Osteoblast (primary cell): ENCODE data around the gene ATP13A1. TPM values are rescaled to one million over a fixed set of nuclear protein-coding genes. Genes with fewer than 3 reads are reported as not detected.

ENCODE experiments used
- DNase-seq: peaks from one replicate; pipeline ENCODE4 v3.0.0; 2011; ENCODE audit warnings: low spot score, mixed read lengths; ENCODE audit not compliant: insufficient read length; ENCODE audit errors: missing footprints
- H2AFZ ChIP-seq: 2 replicates; pipeline ENCODE4 v1.6.0; 2011; ENCODE audit warnings: mild to moderate bottlenecking, low read length
- H3K27ac ChIP-seq: 2 replicates; pipeline ENCODE4 v1.5.1; 2011; ENCODE audit warnings: mild to moderate bottlenecking, low read depth, low read length, moderate library complexity
- H3K27me3 ChIP-seq: 2 replicates; pipeline ENCODE4 v1.6.0; 2012; ENCODE audit warnings: mild to moderate bottlenecking, control low read depth, inconsistent platforms, low read length, moderate library complexity; ENCODE audit not compliant: insufficient read depth
- H3K36me3 ChIP-seq: 2 replicates; pipeline ENCODE4 v1.5.1; 2011; ENCODE audit warnings: mild to moderate bottlenecking, low read length, control low read depth, moderate library complexity; ENCODE audit not compliant: insufficient read depth
- H3K4me1 ChIP-seq: 2 replicates; pipeline ENCODE4 v1.5.1; 2011; ENCODE audit warnings: mild to moderate bottlenecking, low read length, control low read depth, moderate library complexity; ENCODE audit not compliant: insufficient read depth
- H3K4me2 ChIP-seq: 2 replicates; pipeline ENCODE4 v1.6.0; 2011; ENCODE audit warnings: mild to moderate bottlenecking, low read length; ENCODE audit not compliant: insufficient read depth
- H3K4me3 ChIP-seq: fragments of 200-600 bp; sonication (generic); 3 replicates; pipeline ENCODE4 v1.5.1; 2012; ENCODE audit warnings: mild to moderate bottlenecking, low read length, inconsistent platforms; ENCODE audit not compliant: insufficient read depth
- H3K79me2 ChIP-seq: 2 replicates; pipeline ENCODE4 v1.6.0; 2012; ENCODE audit warnings: mild to moderate bottlenecking, low read length, control low read depth, inconsistent platforms; ENCODE audit not compliant: insufficient read depth
- H3K9me3 ChIP-seq: 2 replicates; pipeline ENCODE4 v1.5.1; 2011; ENCODE audit warnings: low read depth, low read length, control low read depth
- H4K20me1 ChIP-seq: 2 replicates; pipeline ENCODE4 v1.6.0; 2012; ENCODE audit warnings: mild to moderate bottlenecking, low read length, control low read depth; ENCODE audit not compliant: insufficient read depth
- total RNA-seq: library from RNA; depleted of rRNA; stranded (reverse); fragments of >200 nt; gene quantifications from 2 replicates; pipeline ENCODE4 v1.2.3, GENCODE V29; 2012
- TF ChIP-seq, protein P1 (sequence below): IDR thresholded peaks from 2 replicates; pipeline ENCODE4 v1.5.1; 2011; ENCODE audit warnings: mild to moderate bottlenecking, low read depth, low read length, moderate library complexity; ENCODE audit errors: extremely low read depth

The ATP13A1 gene
- total RNA-seq, 1 donor: 65.9 TPM

GRCh38 chr19:19630426-19630825, 33.0 kb downstream of the ATP13A1 start:
- H3K36me3 ChIP-seq: peaks cover 24% of the 10 kb centered on the region
- no peak overlapping the region for H2AFZ ChIP-seq
- H3K4me1 ChIP-seq: peaks cover 6% of the 10 kb centered on the region
- no peak overlapping the region for H3K4me2 ChIP-seq
- no peaks in the 10 kb centered on the region for H3K79me2 ChIP-seq
- H3K27ac ChIP-seq: no peak overlapping the region
- no peak overlapping the region for H3K4me3 ChIP-seq
- H3K27me3 ChIP-seq: no peaks in the 10 kb centered on the region
- H3K9me3 ChIP-seq: no peaks in the 10 kb centered on the region
- peak; percentile 59 for DNase-seq
- TF ChIP-seq, protein P1, sequence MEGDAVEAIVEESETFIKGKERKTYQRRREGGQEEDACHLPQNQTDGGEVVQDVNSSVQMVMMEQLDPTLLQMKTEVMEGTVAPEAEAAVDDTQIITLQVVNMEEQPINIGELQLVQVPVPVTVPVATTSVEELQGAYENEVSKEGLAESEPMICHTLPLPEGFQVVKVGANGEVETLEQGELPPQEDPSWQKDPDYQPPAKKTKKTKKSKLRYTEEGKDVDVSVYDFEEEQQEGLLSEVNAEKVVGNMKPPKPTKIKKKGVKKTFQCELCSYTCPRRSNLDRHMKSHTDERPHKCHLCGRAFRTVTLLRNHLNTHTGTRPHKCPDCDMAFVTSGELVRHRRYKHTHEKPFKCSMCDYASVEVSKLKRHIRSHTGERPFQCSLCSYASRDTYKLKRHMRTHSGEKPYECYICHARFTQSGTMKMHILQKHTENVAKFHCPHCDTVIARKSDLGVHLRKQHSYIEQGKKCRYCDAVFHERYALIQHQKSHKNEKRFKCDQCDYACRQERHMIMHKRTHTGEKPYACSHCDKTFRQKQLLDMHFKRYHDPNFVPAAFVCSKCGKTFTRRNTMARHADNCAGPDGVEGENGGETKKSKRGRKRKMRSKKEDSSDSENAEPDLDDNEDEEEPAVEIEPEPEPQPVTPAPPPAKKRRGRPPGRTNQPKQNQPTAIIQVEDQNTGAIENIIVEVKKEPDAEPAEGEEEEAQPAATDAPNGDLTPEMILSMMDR: no peak
- no peaks in the 10 kb centered on the region for H4K20me1 ChIP-seq

- Histone ChIP-seq H2AFZ (no peak overlapping the region), H3K27ac (no peak overlapping the region), H3K9me3 (no peaks in the 10 kb centered on the region), H4K20me1 (no peaks in the 10 kb centered on the region), H3K27me3 (no peaks in the 10 kb centered on the region), H3K4me2 (no peak overlapping the region), H3K4me3 (no peak overlapping the region), H3K36me3 (peaks cover 20% of the 10 kb centered on the region), H3K79me2 (no peaks in the 10 kb centered on the region), H3K4me1 (peaks cover 6% of the 10 kb centered on the region)
- TF ChIP-seq, protein P1: no peak
- DNase-seq: peak; percentile 67
Observed at GRCh38 chr19:19630062-19630414, 33.4 kb downstream of the ATP13A1 start.

- H4K20me1 ChIP-seq: no peaks in the 10 kb centered on the region
- H3K36me3 ChIP-seq: peaks cover 8% of the 10 kb centered on the region
- no peaks in the 10 kb centered on the region for H3K9me3 ChIP-seq
- peaks cover 6% of the 10 kb centered on the region for H3K4me1 ChIP-seq
- H3K79me2 ChIP-seq: no peaks in the 10 kb centered on the region
- peak; percentile 96 for DNase-seq
- H3K27me3 ChIP-seq: no peaks in the 10 kb centered on the region
- TF ChIP-seq, protein P1: no peak
- no peak overlapping the region for H3K27ac ChIP-seq
- no peak overlapping the region for H2AFZ ChIP-seq
- H3K4me3 ChIP-seq: peak overlapping the region; percentile 51
- peak overlapping the region; percentile 68 for H3K4me2 ChIP-seq
Observed at GRCh38 chr19:19628501-19629134, 34.9 kb downstream of the ATP13A1 start.

DNA sequence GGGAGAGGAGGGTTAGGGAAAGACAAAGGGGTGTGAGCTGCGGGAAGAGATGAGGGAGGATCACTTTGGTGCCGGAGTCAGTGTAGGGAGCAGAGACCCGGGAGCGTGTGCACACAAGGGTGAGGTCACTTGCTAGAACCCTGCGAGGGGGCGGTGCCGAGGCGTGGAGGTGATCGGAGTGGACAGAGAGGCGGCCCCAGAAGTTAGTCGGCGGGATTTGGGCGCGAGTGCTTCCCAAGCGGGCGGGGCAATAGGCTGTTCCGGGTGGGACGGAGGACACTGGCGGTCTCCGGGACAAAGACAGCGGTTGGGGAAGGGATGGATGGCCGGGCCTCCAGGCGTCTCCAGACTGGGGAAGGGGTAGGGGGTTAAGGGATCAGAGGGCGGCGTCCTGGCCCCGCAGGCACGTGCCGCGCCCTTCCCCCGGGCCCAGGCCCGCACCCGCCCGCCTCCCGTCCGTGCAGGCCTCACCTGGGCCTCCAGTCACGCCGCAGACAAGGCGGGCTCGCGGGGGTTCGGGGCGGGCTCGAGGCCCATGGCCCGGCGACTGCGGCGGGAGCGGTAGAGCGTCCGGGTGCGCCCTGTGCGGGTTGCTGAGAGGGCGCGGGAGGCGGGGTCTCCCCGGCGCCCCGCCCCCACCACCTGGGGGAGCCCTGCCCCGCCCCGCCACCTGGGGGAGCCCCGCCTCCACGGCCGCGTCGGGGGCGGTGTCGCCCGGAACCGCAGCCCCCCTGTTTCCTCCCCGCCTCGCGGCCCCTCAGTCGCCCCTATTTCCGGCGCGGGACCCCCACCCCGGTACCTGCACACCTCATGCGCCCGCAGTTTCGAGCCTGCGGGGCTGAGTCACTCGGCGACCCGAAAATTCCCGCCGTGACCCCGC, 35.6 kb downstream of the ATP13A1 start, which contains the start of gene LPAR2:
LPAR2 (minus strand) TSS at position 600 of the 880 bp plus-strand sequence. CDS start 945 bp downstream, outside the sequence.
- TF ChIP-seq, protein P1: no peak
- Histone ChIP-seq H4K20me1 (no peaks in the 10 kb centered on the region), H3K4me1 (peaks cover 6% of the 10 kb centered on the region), H3K27me3 (no peaks in the 10 kb centered on the region), H3K36me3 (peaks cover 8% of the 10 kb centered on the region), H3K9me3 (no peaks in the 10 kb centered on the region), H3K4me3 (peak within 1 kb of the TSS; percentile 51), H3K27ac (no peak within 1 kb of the TSS), H2AFZ (no peak within 1 kb of the TSS), H3K79me2 (no peaks in the 10 kb centered on the region), H3K4me2 (peak within 1 kb of the TSS; percentile 68)
- peak; percentile 92 for DNase-seq
